GM23248 (cell line): Measurements from ENCODE around the gene MCL1. TPM values are rescaled to one million over a fixed set of nuclear protein-coding genes. Genes with fewer than 3 reads are reported as not detected.
A peak's percentile ranks its signal among the peaks of the same experiment; 100 is the strongest.

Experiments used
- DNase-seq: peaks from one replicate; pipeline ENCODE4 v3.0.0-alpha.2; 2015
- H2AFZ ChIP-seq: fragments of 200-600 bp; sonication (generic); 2 replicates; pipeline ENCODE4 v1.6.1; 2016; ENCODE audit warnings: antibody characterized with exemption
- H3F3A ChIP-seq: fragments of 200-600 bp; sonication (generic); 2 replicates; pipeline ENCODE4 v1.6.1; 2016; ENCODE audit warnings: mild to moderate bottlenecking, antibody characterized with exemption, mixed run types; ENCODE audit not compliant: insufficient read depth
- H3K27ac ChIP-seq: fragments of 200-600 bp; sonication (generic); 2 replicates; pipeline ENCODE4 v1.5.1; 2016; ENCODE audit warnings: mild to moderate bottlenecking
- H3K27me3 ChIP-seq: fragments of 200-600 bp; sonication (generic); replicated peaks from 2 replicates; pipeline ENCODE4 v1.6.1; 2016; ENCODE audit warnings: mild to moderate bottlenecking; ENCODE audit not compliant: insufficient read depth
- H3K36me3 ChIP-seq: fragments of 200-600 bp; sonication (generic); 2 replicates; pipeline ENCODE4 v1.6.1; 2016; ENCODE audit warnings: low read depth, mild to moderate bottlenecking
- H3K4me1 ChIP-seq: fragments of 200-600 bp; sonication (generic); 2 replicates; pipeline ENCODE4 v1.6.1; 2016; ENCODE audit warnings: mild to moderate bottlenecking; ENCODE audit not compliant: insufficient read depth
- H3K4me2 ChIP-seq: fragments of 200-600 bp; sonication (generic); one replicate; pipeline ENCODE4 v1.6.1; 2016; ENCODE audit warnings: mild to moderate bottlenecking; ENCODE audit not compliant: unreplicated experiment
- H3K4me3 ChIP-seq: fragments of 200-600 bp; sonication (generic); 2 replicates; pipeline ENCODE4 v1.5.1; 2016; ENCODE audit warnings: mild to moderate bottlenecking
- H3K79me2 ChIP-seq: fragments of 200-600 bp; sonication (generic); 2 replicates; pipeline ENCODE4 v1.6.1; 2016; ENCODE audit warnings: mild to moderate bottlenecking; ENCODE audit not compliant: insufficient read depth
- H3K9ac ChIP-seq: fragments of 200-600 bp; sonication (generic); 2 replicates; pipeline ENCODE4 v1.6.1; 2016; ENCODE audit warnings: mild to moderate bottlenecking
- H3K9me2 ChIP-seq: fragments of 200-600 bp; sonication (generic); 2 replicates; pipeline ENCODE4 v1.6.1; 2016; ENCODE audit warnings: mixed run types, mild to moderate bottlenecking, moderate library complexity; ENCODE audit not compliant: insufficient read depth
- H3K9me3 ChIP-seq: fragments of 200-600 bp; sonication (generic); one replicate; pipeline ENCODE4 v1.6.1; 2017; ENCODE audit warnings: low read depth
- H4K20me1 ChIP-seq: fragments of 200-600 bp; sonication (generic); 2 replicates; pipeline ENCODE4 v1.6.0; 2016; ENCODE audit not compliant: insufficient read depth
- EZH2 ChIP-seq: fragments of 200-600 bp; sonication (generic); IDR thresholded peaks from 2 replicates; pipeline ENCODE4 v1.6.1; 2018; ENCODE audit warnings: antibody characterized with exemption, mild to moderate bottlenecking; ENCODE audit not compliant: insufficient read depth, poor library complexity, severe bottlenecking
- EZH2phosphoT487 ChIP-seq: fragments of 200-600 bp; sonication (generic); IDR thresholded peaks from 2 replicates; pipeline ENCODE4 v1.6.1; 2018; ENCODE audit warnings: antibody characterized with exemption, moderate library complexity, mild to moderate bottlenecking, low read depth; ENCODE audit not compliant: insufficient read depth
- WGBS, 2 experiments: methylation state at CpG; one replicate each; pipeline ENCODE4 v1.1.6; 2015 to 2017; ENCODE audit warnings: low lambda C conversion rate in 2 of 2, low coverage in 1 of 2; ENCODE audit errors: missing lambda C conversion rate in 2 of 2; 5-methylcytosine and 5-hydroxymethylcytosine counted together
- in situ Hi-C: fragments of 300-500 bp; cut with MboI; formaldehyde crosslinking; loops from 2 replicates; pipeline ENCODE4 v1.15.0; 2020
- polyA plus RNA-seq: library from polyadenylated mRNA; unstranded; fragments of >200 nt; fragmentation: Nextera tagmentation; extraction: Ambion mirVana; gene quantifications from 2 replicates; pipeline ENCODE4 v1.2.1, GENCODE V29; 2016
- total RNA-seq: library from RNA; depleted of rRNA; stranded (reverse); fragments of >200 nt; shearing (Covaris generic); gene quantifications from 2 replicates; pipeline ENCODE4 v1.2.3, GENCODE V29; 2014

Gene MCL1
- total and polyA plus RNA-seq, 2 experiments from 2014 or later: 84.7 to 310 TPM

DNA sequence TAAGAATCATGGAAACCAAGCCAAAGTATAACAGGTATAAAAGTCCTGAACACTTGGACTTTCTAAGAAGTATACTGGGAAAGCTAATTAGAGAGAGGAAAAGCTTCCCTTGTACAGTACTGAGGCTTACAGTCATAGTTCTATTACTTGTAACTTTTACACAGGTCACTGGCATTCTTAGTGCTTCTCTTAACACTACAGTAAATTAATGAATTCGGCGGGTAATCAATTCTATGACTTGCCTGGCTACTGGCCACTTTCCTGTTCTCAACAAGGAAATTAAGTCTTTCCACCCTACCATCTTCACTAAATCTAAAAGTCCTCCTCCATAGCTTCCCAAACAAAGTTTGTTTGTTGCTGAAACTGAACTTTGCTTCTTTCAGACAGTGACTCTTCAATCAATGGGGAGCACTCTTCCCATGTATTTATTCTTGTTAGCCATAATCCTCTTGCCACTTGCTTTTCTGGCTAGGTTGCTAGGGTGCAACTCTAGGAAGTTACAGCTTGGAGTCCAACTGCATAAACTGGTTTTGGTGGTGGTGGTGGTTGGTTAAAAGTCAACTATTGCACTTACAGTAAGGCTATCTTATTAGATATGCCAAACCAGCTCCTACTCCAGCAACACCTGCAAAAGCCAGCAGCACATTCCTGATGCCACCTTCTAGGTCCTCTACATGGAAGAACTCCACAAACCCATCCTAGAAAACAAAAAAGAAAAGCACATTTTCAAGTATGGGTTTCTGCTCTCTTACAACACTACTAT lies 2.4 kb downstream of the MCL1 start:
- in situ Hi-C loops: no loop called here
- TF ChIP-seq EZH2: no peak
- no peak for TF ChIP-seq EZH2phosphoT487
- 0% methylated on average over 2 of the region's 2 CpGs for WGBS, 2 experiments
- Histone ChIP-seq H2AFZ (no peak overlapping the region), H3K9ac (peak overlapping the region; percentile 99), H3K79me2 (peaks cover 94% of the 10 kb centered on the region), H3K36me3 (peaks cover 62% of the 10 kb centered on the region), H3K9me2 (no peaks in the 10 kb centered on the region), H4K20me1 (peaks cover 32% of the 10 kb centered on the region; the same call in 1 of the 2 replicates), H3K27me3 (no peaks in the 10 kb centered on the region), H3F3A (peaks cover 76% of the 10 kb centered on the region), H3K4me2 (peak overlapping the region; percentile 98), H3K4me1 (peaks cover 44% of the 10 kb centered on the region), H3K9me3 (no peaks in the 10 kb centered on the region), H3K4me3 (peak overlapping the region; percentile 98), H3K27ac (peak overlapping the region; percentile 100)
- DNase-seq: peak; percentile 69

DNA sequence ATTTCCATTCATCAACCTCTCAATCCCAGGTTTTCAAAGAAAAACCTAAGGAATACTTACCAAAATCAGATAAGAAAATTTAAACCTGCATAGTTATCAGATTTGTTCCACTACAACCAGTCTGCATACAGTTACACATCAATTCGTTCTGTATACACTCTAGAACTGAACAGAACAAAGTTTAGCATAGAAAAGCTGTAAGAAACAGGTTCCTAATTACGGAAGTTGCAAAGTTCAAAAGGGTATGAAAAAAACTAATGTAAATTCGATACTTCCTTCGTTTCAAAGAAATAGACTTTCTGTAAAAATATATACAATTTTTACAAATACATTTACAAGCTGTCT lies 3.1 kb downstream of the MCL1 start:
- Histone ChIP-seq H2AFZ (no peak overlapping the region), H3K79me2 (peaks cover 94% of the 10 kb centered on the region), H3K4me2 (peak overlapping the region; percentile 98), H3K9me2 (no peaks in the 10 kb centered on the region), H3K4me1 (peaks cover 46% of the 10 kb centered on the region), H3K4me3 (peak overlapping the region; percentile 98), H3K27me3 (no peaks in the 10 kb centered on the region), H3K9ac (peak overlapping the region; percentile 99), H3K27ac (peak overlapping the region; percentile 100), H3K9me3 (no peaks in the 10 kb centered on the region), H3F3A (peaks cover 82% of the 10 kb centered on the region), H4K20me1 (peaks cover 32% of the 10 kb centered on the region; the same call in 1 of the 2 replicates), H3K36me3 (peaks cover 69% of the 10 kb centered on the region)
- 0 to 3% methylated on average over 4 of the region's 4 CpGs for WGBS, 2 experiments
- no peak for DNase-seq
- in situ Hi-C loops: no loop called here
- TF ChIP-seq EZH2 (no peak), EZH2phosphoT487 (no peak)

DNA sequence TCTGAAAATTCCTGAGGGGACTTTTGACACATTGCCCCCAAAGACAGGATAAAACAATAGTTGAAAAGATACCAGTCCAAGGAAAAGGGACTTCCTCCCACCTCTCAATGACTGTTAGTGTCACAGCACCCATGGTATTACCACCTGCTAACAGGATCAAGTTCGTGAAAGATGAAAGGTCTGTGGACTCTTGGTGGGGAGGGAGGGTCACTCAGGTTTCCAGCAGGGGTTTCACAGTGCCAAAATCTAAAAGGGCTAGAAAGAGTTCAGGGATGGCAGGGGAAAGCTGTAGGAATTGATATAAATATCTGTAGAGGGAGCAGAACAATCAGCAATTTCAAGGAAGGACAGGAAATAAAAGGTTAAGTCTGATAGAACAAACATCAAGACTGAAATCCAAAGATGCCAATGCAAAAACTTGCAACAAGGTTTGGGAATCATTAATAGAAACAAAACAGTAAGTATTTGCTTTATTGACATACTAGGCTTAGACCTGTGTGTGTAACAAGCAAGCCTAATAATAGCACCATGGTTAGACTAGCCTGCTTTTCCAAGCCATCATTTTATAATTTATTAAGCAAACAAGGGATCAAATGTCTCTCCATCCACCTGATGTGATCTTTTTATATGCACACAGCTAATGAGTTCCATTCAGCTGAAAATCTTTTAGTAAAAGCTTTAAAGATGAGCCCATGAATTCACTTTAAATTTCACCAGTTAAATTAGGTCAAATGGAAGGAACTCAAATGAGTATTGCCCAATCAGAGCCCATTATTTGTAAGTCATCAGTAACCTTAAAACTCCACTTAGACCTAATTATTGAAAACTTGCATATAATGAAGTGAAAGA lies 3.7 kb downstream of the MCL1 start:
- Histone ChIP-seq H4K20me1 (peaks cover 32% of the 10 kb centered on the region; the same call in 1 of the 2 replicates), H3K9ac (peak overlapping the region; percentile 99), H3K4me1 (peaks cover 52% of the 10 kb centered on the region), H3K36me3 (peaks cover 74% of the 10 kb centered on the region), H3K4me3 (peak overlapping the region; percentile 98), H3K27ac (peak overlapping the region; percentile 100), H3K27me3 (no peaks in the 10 kb centered on the region), H2AFZ (no peak overlapping the region), H3K79me2 (peaks cover 95% of the 10 kb centered on the region), H3F3A (peaks cover 88% of the 10 kb centered on the region), H3K9me2 (no peaks in the 10 kb centered on the region), H3K9me3 (no peaks in the 10 kb centered on the region), H3K4me2 (peak overlapping the region; percentile 98)
- in situ Hi-C loops: no loop called here
- TF ChIP-seq EZH2phosphoT487 (no peak), EZH2 (no peak)
- WGBS, 2 experiments: 0 to 5% methylated on average over 1 of the region's 1 CpG
- DNase-seq: peak; percentile 62

DNA sequence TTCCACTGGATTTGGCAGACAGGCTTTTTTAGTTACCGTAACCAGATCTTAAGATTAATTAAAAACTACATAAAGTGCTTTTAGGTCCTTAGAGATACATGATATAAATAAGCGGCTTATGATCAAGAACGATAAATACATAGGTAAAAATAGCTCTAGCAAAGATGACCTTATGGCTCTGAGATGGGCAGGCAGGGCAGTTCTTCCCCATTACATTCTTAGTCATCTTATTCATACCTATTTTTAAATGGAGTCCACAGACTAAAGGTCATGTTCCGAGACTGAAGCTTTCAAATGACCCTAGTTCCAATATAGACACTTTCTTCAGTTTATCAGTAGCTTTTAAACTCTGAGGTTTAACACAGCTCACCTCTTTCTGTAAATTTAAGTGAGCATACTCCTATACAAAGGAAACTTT lies 4.3 kb downstream of the MCL1 start:
- Histone ChIP-seq H4K20me1 (peaks cover 32% of the 10 kb centered on the region; the same call in 1 of the 2 replicates), H3K9ac (peak overlapping the region; percentile 99), H3K27me3 (no peaks in the 10 kb centered on the region), H3K4me2 (peak overlapping the region; percentile 98), H3K9me2 (no peaks in the 10 kb centered on the region), H2AFZ (no peak overlapping the region), H3K36me3 (peaks cover 74% of the 10 kb centered on the region), H3K4me3 (peak overlapping the region; percentile 98), H3K79me2 (peaks cover 90% of the 10 kb centered on the region), H3K9me3 (no peaks in the 10 kb centered on the region), H3K4me1 (peaks cover 53% of the 10 kb centered on the region), H3F3A (peaks cover 92% of the 10 kb centered on the region), H3K27ac (peak overlapping the region; percentile 100)
- WGBS, 2 experiments: 42 to 45% methylated on average over 4 of the region's 4 CpGs
- DNase-seq: peak; percentile 29
- no peak for TF ChIP-seq EZH2phosphoT487
- no peak for TF ChIP-seq EZH2
- in situ Hi-C loops: no loop called here
